Activated T-cell treated with anti-CD3 and anti-CD28 coated beads, Interleukin-2, amount 50 U/mL, for 4 hours (primary cell): ENCODE results near the gene IMPA2. TPM values are rescaled to one million over a fixed set of nuclear protein-coding genes. Genes with fewer than 3 reads are reported as not detected.

Source experiments
- ATAC-seq, 2 donors: fragments of 200-7000 bp; cut with Tn5 transposase; one replicate each; pipeline ENCODE4 v1.10.0; 2021
- DNase-seq: peaks from one replicate; pipeline ENCODE4 v3.0.0-alpha.2; 2020
- H3K27me3 Mint-ChIP-seq: one replicate; pipeline ENCODE4 v1.8.0; 2021; ENCODE audit warnings: low read depth, mixed read lengths
- H3K36me3 Mint-ChIP-seq: one replicate; pipeline ENCODE4 v1.8.0; 2022; ENCODE audit warnings: mixed read lengths; ENCODE audit not compliant: insufficient read depth
- H3K4me1 Mint-ChIP-seq: one replicate; pipeline ENCODE4 v1.8.0; 2021; ENCODE audit warnings: low read depth, mixed read lengths
- H3K4me3 Mint-ChIP-seq: one replicate; pipeline ENCODE4 v1.8.0; 2021; ENCODE audit warnings: mild to moderate bottlenecking, moderate library complexity, mixed read lengths
- H3K9me3 Mint-ChIP-seq: one replicate; pipeline ENCODE4 v1.8.0; 2021; ENCODE audit warnings: mixed read lengths
- total RNA-seq, 3 donors: library from RNA; stranded (reverse); gene quantifications; one replicate each; pipeline ENCODE4 v1.2.1, GENCODE V29; 2021

Gene IMPA2
- total RNA-seq, 3 donors from 2014 or later, result 7.3 to 11.4 (median 9.8) TPM

- no peaks in the 10 kb centered on the region for H3K36me3 Mint-ChIP-seq
- H3K27me3 Mint-ChIP-seq, result peaks cover 5% of the 10 kb centered on the region
- ATAC-seq, result no peak
- H3K4me3 Mint-ChIP-seq, result no peak overlapping the region
- no peaks in the 10 kb centered on the region for H3K9me3 Mint-ChIP-seq
- H3K4me1 Mint-ChIP-seq, result no peaks in the 10 kb centered on the region
- no peak for DNase-seq
Measured at GRCh38 chr18:12079491-12080237, 98.4 kb downstream of the IMPA2 start.

Other genes starting within 250 kb of the IMPA2 start
- 10 to 100 TPM; 20.6 to 23.1 (median 21.1) TPM for gene CHMP1B, start 130.1 kb upstream of the IMPA2 start, total RNA-seq
- gene MPPE1, start 73.2 kb upstream of the IMPA2 start, total RNA-seq, result 10 to 100 TPM; 31.4 to 33.9 (median 31.6) TPM
- gene ANKRD62, start 112.3 kb downstream of the IMPA2 start, total RNA-seq, result not detected